ENCODE measurements around the gene SUSD5.

The SUSD5 gene

GRCh38 chr3:33238923-33239322, 20.3 kb upstream of the SUSD5 start:
- TF ChIP-seq CTCF (IDR thresholded peaks at IDR 0.05; ENCODE audit: control insufficient read depth, insufficient read depth, low read depth, low read length, missing control alignments): no peak
- H3K4me3 ChIP-seq (ENCODE audit: control insufficient read depth, low read depth, low read length): no peak overlapping the region
- DNase-seq (ENCODE audit: low read depth): no peak

GRCh38 chr3:33237439-33237838, 18.8 kb upstream of the SUSD5 start:
- no peak overlapping the region for H3K4me3 ChIP-seq (ENCODE audit: control insufficient read depth, low read depth, low read length)
- no peak for TF ChIP-seq CTCF (IDR thresholded peaks at IDR 0.05; ENCODE audit: control insufficient read depth, insufficient read depth, low read depth, low read length, missing control alignments)
- DNase-seq (ENCODE audit: low read depth): no peak

- DNase-seq (ENCODE audit: low read depth): no peak
- TF ChIP-seq CTCF (IDR thresholded peaks at IDR 0.05; ENCODE audit: control insufficient read depth, insufficient read depth, low read depth, low read length, missing control alignments): no peak
- no peak overlapping the region for H3K4me3 ChIP-seq (ENCODE audit: control insufficient read depth, low read depth, low read length)
Observed at GRCh38 chr3:33236005-33236404, 17.4 kb upstream of the SUSD5 start.

- no peak overlapping the region for H3K4me3 ChIP-seq (ENCODE audit: control insufficient read depth, low read depth, low read length)
Observed at GRCh38 chr3:33233884-33234283, 15.3 kb upstream of the SUSD5 start.

GRCh38 chr3:33231756-33232465, 13.3 kb upstream of the SUSD5 start:
- no peak overlapping the region for H3K4me3 ChIP-seq (ENCODE audit: control insufficient read depth, low read depth, low read length)
- DNase-seq (ENCODE audit: low read depth): no peak
- TF ChIP-seq CTCF (IDR thresholded peaks at IDR 0.05; ENCODE audit: control insufficient read depth, insufficient read depth, low read depth, low read length, missing control alignments): no peak

More at GRCh38 chr3:33233884-33234283, 15.3 kb upstream of the SUSD5 start:
- no peak for TF ChIP-seq CTCF (IDR thresholded peaks at IDR 0.05; ENCODE audit: control insufficient read depth, insufficient read depth, low read depth, low read length, missing control alignments)
- DNase-seq (ENCODE audit: low read depth): no peak

- no peak overlapping the region for H3K4me3 ChIP-seq (ENCODE audit: control insufficient read depth, low read depth, low read length)
- TF ChIP-seq CTCF (IDR thresholded peaks at IDR 0.05; ENCODE audit: control insufficient read depth, insufficient read depth, low read depth, low read length, missing control alignments): no peak
- no peak for DNase-seq (ENCODE audit: low read depth)
Observed at GRCh38 chr3:33229947-33230346, 11.3 kb upstream of the SUSD5 start.

Data from AG09309 (cell line).